Vagina (tissue), 2 donors: ENCODE data around the gene MFSD6.

Source experiments
- CTCF ChIP-seq, 3 experiments: fragments of 450-650 bp in 2 of 3; fragments of 200-600 bp in 1 of 3; sonication (generic) in 1 of 3; IDR thresholded peaks; one replicate each; pipeline ENCODE4 v1.5.1; 2017 to 2019; ENCODE audit warnings: antibody characterized with exemption in 3 of 3, mild to moderate bottlenecking in 2 of 3, moderate library complexity in 2 of 3
- POLR2A ChIP-seq, 2 donors: fragments of 450-650 bp; IDR thresholded peaks; one replicate each; pipeline ENCODE4 v1.6.1; 2017; ENCODE audit warnings: antibody characterized with exemption in 2 of 2, mild to moderate bottlenecking in 2 of 2, moderate library complexity in 2 of 2

- peak in 1 of 2 donors; percentile 41 for TF ChIP-seq POLR2A (IDR thresholded peaks at IDR 0.05)
- no peak for TF ChIP-seq CTCF (IDR thresholded peaks at IDR 0.05)
These were observed 126.4 kb downstream of the MFSD6 start, which contains the start of gene NEMP2 for GRCh38 chr2:190534310-190535120.
